Muscle of back (tissue), 11 donors: ENCODE data around the gene PFKM. TPM values are rescaled to one million over a fixed set of nuclear protein-coding genes. Genes with fewer than 3 reads are reported as not detected.
A peak's percentile ranks its signal among the peaks of the same experiment; 100 is the strongest.
"Not testable (repeated sequence)": the region's sequence is repeated elsewhere in the genome, so short reads cannot be mapped to it uniquely, and the experiment has no call there.

Experiments
- DNase-seq, 3 donors: peaks; one replicate each; pipeline versions ENCODE4 v3.0.0 to v3.0.0-alpha.2; 2013
- polyA plus RNA-seq, 10 donors: library from polyadenylated mRNA; unstranded; fragments of 120-200 nt; gene quantifications; one replicate each; pipeline ENCODE4 v1.2.1, GENCODE V29; 2013; ENCODE audit not compliant: insufficient read length in 10 of 10

The PFKM gene
- polyA plus RNA-seq, 10 donors: 130 to 326 (median 255) TPM

- DNase-seq: no peak
Observed at GRCh38 chr12:48145981-48146380, 26.8 kb downstream of the PFKM start.

GRCh38 chr12:48151103-48151771 is 32.1 kb downstream of the PFKM start:
- no peak for DNase-seq

GRCh38 chr12:48155786-48156185 is 36.6 kb downstream of the PFKM start:
- DNase-seq: not testable (repeated sequence)

- DNase-seq: no peak
Observed at GRCh38 chr12:48156652-48157017, 37.5 kb downstream of the PFKM start.

- peak; percentile 98 to 99 (median 99) for DNase-seq
Observed at GRCh38 chr12:48157018-48157888, 38.1 kb downstream of the PFKM start, which contains the start of gene ASB8. ASB8 (minus strand) TSS chr12:48157515; CDS start chr12:48153496, 4,019 bp downstream.

- DNase-seq: no peak
Observed at GRCh38 chr12:48157889-48158370, 38.8 kb downstream of the PFKM start.

GRCh38 chr12:48160046-48160445 is 40.9 kb downstream of the PFKM start:
- DNase-seq: no peak

GRCh38 chr12:48160807-48161206 is 41.6 kb downstream of the PFKM start:
- DNase-seq: no peak

GRCh38 chr12:48163150-48163747 is 44.1 kb downstream of the PFKM start:
- DNase-seq: no peak

GRCh38 chr12:48164451-48164850 is 45.3 kb downstream of the PFKM start:
- DNase-seq: no peak

- peak; percentile 45 to 67 (median 62) for DNase-seq
Observed at GRCh38 chr12:48165089-48165981, 46.2 kb downstream of the PFKM start.

GRCh38 chr12:48169011-48169410 is 49.8 kb downstream of the PFKM start:
- no peak for DNase-seq

GRCh38 chr12:48175613-48176416 is 56.7 kb downstream of the PFKM start:
- no peak for DNase-seq

GRCh38 chr12:48176417-48176751 is 57.2 kb downstream of the PFKM start:
- DNase-seq: no peak

- DNase-seq: no peak
Observed at GRCh38 chr12:48177982-48178381, 58.8 kb downstream of the PFKM start.

GRCh38 chr12:48179466-48179865 is 60.3 kb downstream of the PFKM start:
- DNase-seq: no peak

GRCh38 chr12:48180424-48180823 is 61.3 kb downstream of the PFKM start:
- DNase-seq: no peak

- DNase-seq: no peak
Observed at GRCh38 chr12:48180857-48181495, 61.8 kb downstream of the PFKM start.

- no peak for DNase-seq
Observed at GRCh38 chr12:48182631-48183030, 63.5 kb downstream of the PFKM start.
